ENCODE data around the gene NUAK1.

NUAK1 gene

GRCh38 chr12:106138357-106138632 lies 459 bp downstream of the NUAK1 start:
- no peak for TF ChIP-seq CTCF (IDR thresholded peaks at IDR 0.05; ENCODE audit: control insufficient read depth, insufficient read depth, low read depth, low read length, missing control alignments)
- no peak for DNase-seq (ENCODE audit: low read depth)
- H3K4me3 ChIP-seq (ENCODE audit: control insufficient read depth, low read depth, low read length): peak overlapping the region; percentile 91

- no peak for DNase-seq (ENCODE audit: low read depth)
- H3K4me3 ChIP-seq (ENCODE audit: control insufficient read depth, low read depth, low read length): peak overlapping the region; percentile 91
- no peak for TF ChIP-seq CTCF (IDR thresholded peaks at IDR 0.05; ENCODE audit: control insufficient read depth, insufficient read depth, low read depth, low read length, missing control alignments)
These were observed 1.0 kb downstream of the NUAK1 start for GRCh38 chr12:106137530-106138356.

GRCh38 chr12:106136263-106136662 lies 2.5 kb downstream of the NUAK1 start:
- DNase-seq (ENCODE audit: low read depth): peak; percentile 70
- peak overlapping the region; percentile 91 for H3K4me3 ChIP-seq (ENCODE audit: control insufficient read depth, low read depth, low read length)
- peak; percentile 74 for TF ChIP-seq CTCF (IDR thresholded peaks at IDR 0.05; ENCODE audit: control insufficient read depth, insufficient read depth, low read depth, low read length, missing control alignments)

- H3K4me3 ChIP-seq (ENCODE audit: control insufficient read depth, low read depth, low read length): peak overlapping the region; percentile 29
- no peak for DNase-seq (ENCODE audit: low read depth)
- no peak for TF ChIP-seq CTCF (IDR thresholded peaks at IDR 0.05; ENCODE audit: control insufficient read depth, insufficient read depth, low read depth, low read length, missing control alignments)
These were observed 3.0 kb downstream of the NUAK1 start for GRCh38 chr12:106135781-106136180.

- DNase-seq (ENCODE audit: low read depth): no peak
- TF ChIP-seq CTCF (IDR thresholded peaks at IDR 0.05; ENCODE audit: control insufficient read depth, insufficient read depth, low read depth, low read length, missing control alignments): no peak
- H3K4me3 ChIP-seq (ENCODE audit: control insufficient read depth, low read depth, low read length): no peak overlapping the region
These were observed 3.7 kb downstream of the NUAK1 start for GRCh38 chr12:106135075-106135474.

- DNase-seq (ENCODE audit: low read depth): no peak
- H3K4me3 ChIP-seq (ENCODE audit: control insufficient read depth, low read depth, low read length): no peak overlapping the region
- TF ChIP-seq CTCF (IDR thresholded peaks at IDR 0.05; ENCODE audit: control insufficient read depth, insufficient read depth, low read depth, low read length, missing control alignments): no peak
These were observed 4.3 kb downstream of the NUAK1 start for GRCh38 chr12:106134294-106134949.

Measured in AG09309 (cell line).